Lung (tissue), 12 donors: ENCODE measurements around the gene ZNF43. TPM values are rescaled to one million over a fixed set of nuclear protein-coding genes. Genes with fewer than 3 reads are reported as not detected.
"Not testable (repeated sequence)": the region's sequence is repeated elsewhere in the genome, so short reads cannot be mapped to it uniquely, and the experiment has no call there.

Experiments
- ATAC-seq: fragments of 200-7000 bp; cut with Tn5 transposase; one replicate; pipeline ENCODE4 v1.9.1; 2020; ENCODE audit warnings: moderate number of reproducible peaks; ENCODE audit not compliant: insufficient read depth, low FRiP score
- DNase-seq, 3 donors: peaks; one replicate each; pipeline ENCODE4 v3.0.0-alpha.2; 2013 to 2017
- H3K27ac ChIP-seq, 2 donors: one replicate each; pipeline ENCODE4 v1.5.1; 2013; ENCODE audit warnings: mild to moderate bottlenecking in 2 of 2, moderate library complexity in 2 of 2, control low read depth in 1 of 2, inconsistent platforms in 1 of 2, low read depth in 1 of 2, low read length in 1 of 2
- H3K27me3 ChIP-seq, 3 donors: one replicate each; pipeline ENCODE4 v1.5.1; 2013; ENCODE audit warnings: low read length in 2 of 3; ENCODE audit not compliant: control insufficient read depth in 3 of 3, insufficient read depth in 3 of 3
- H3K36me3 ChIP-seq, 4 donors: one replicate each; pipeline ENCODE4 v1.5.1; 2013; ENCODE audit warnings: low read length in 4 of 4, mild to moderate bottlenecking in 1 of 4, moderate library complexity in 1 of 4; ENCODE audit not compliant: control insufficient read depth in 4 of 4, insufficient read depth in 4 of 4
- H3K4me1 ChIP-seq, 5 donors: one replicate each; pipeline ENCODE4 v1.5.1; 2013; ENCODE audit warnings: low read length in 5 of 5, mild to moderate bottlenecking in 2 of 5, moderate library complexity in 1 of 5; ENCODE audit not compliant: control insufficient read depth in 5 of 5, insufficient read depth in 5 of 5
- H3K4me3 ChIP-seq: one replicate; pipeline ENCODE4 v1.5.1; 2013; ENCODE audit warnings: mild to moderate bottlenecking, control low read depth, moderate library complexity
- H3K9ac ChIP-seq, 2 donors: one replicate each; pipeline ENCODE4 v1.5.1; 2013; ENCODE audit warnings: low read length in 2 of 2, control low read depth in 1 of 2; ENCODE audit not compliant: insufficient read depth in 1 of 2
- H3K9me3 ChIP-seq, 4 donors: one replicate each; pipeline ENCODE4 v1.5.1; 2013; ENCODE audit warnings: low read length in 3 of 4, mild to moderate bottlenecking in 1 of 4, moderate library complexity in 1 of 4; ENCODE audit not compliant: control insufficient read depth in 4 of 4, insufficient read depth in 3 of 4
- WGBS, 2 donors: extraction: QIAGEN DNeasy Blood & Tissue Kit; methylation state at CpG; one replicate each; pipeline ENCODE4 v1.1.7; 2013; 5-methylcytosine and 5-hydroxymethylcytosine counted together
- polyA plus RNA-seq, 2 donors: library from polyadenylated mRNA; stranded (reverse); fragments of 200-250 nt; gene quantifications; one replicate each; pipeline ENCODE4 v1.2.1, GENCODE V29; 2013
- total RNA-seq, 2 donors: library from RNA; depleted of rRNA in 1 of 2; stranded (reverse); fragments of >200 nt in 1 of 2; gene quantifications; one replicate each; pipeline ENCODE4 v1.2.1, GENCODE V29; 2014 to 2021
- TF ChIP-seq, protein P1 (sequence below): IDR thresholded peaks from 2 replicates; pipeline ENCODE4 v1.5.1; 2012; ENCODE audit warnings: mild to moderate bottlenecking; ENCODE audit errors: control extremely low read depth, extremely low read depth
- donor health status: control.
- donor health status: control.
- donor health status: Bipolar disorder and iron deficiency.
- donor health status: healthy.
- donor health status: DM: yes; HTN: yes; CAD: no.

The ZNF43 gene
- total and polyA plus RNA-seq, 4 donors, result 3.1 to 29.2 (median 10.7) TPM

DNA sequence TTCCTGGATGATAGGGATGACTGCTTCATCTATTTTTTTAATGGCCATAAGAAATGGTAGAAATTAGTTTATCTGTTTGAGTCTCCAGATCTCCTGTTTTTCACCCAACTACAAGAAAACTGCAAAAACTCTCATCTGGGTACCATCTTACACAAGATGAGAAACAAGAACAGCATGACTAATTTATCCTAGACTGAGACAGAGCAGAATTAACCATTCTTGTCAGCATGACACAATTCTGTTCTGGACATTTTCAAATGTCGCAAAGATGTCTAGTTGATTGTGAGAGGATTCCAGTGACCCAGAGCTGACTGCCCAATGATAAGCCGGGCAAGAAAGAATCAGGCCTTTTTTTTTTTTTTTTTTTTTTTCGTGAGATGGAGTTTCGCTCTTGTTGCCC lies 12.8 kb downstream of the ZNF43 start:
- Histone ChIP-seq H3K4me3 (no peak overlapping the region), H3K9ac (no peak overlapping the region), H3K9me3 (peaks cover 0 to 16% (median 5%) of the 10 kb centered on the region in 4 donors), H3K4me1 (no peaks in the 10 kb centered on the region), H3K27ac (no peak overlapping the region), H3K27me3 (no peaks in the 10 kb centered on the region), H3K36me3 (peaks cover 0 to 58% (median 16%) of the 10 kb centered on the region in 4 donors)
- TF ChIP-seq, protein P1, sequence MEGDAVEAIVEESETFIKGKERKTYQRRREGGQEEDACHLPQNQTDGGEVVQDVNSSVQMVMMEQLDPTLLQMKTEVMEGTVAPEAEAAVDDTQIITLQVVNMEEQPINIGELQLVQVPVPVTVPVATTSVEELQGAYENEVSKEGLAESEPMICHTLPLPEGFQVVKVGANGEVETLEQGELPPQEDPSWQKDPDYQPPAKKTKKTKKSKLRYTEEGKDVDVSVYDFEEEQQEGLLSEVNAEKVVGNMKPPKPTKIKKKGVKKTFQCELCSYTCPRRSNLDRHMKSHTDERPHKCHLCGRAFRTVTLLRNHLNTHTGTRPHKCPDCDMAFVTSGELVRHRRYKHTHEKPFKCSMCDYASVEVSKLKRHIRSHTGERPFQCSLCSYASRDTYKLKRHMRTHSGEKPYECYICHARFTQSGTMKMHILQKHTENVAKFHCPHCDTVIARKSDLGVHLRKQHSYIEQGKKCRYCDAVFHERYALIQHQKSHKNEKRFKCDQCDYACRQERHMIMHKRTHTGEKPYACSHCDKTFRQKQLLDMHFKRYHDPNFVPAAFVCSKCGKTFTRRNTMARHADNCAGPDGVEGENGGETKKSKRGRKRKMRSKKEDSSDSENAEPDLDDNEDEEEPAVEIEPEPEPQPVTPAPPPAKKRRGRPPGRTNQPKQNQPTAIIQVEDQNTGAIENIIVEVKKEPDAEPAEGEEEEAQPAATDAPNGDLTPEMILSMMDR, result no peak
- ATAC-seq, result no peak
- DNase-seq, result no peak
- WGBS, 2 donors, result 91 to 97% methylated on average over 3 to 4 of the region's 4 CpGs

GRCh38 chr19:21812448-21812847 lies 23.5 kb downstream of the ZNF43 start:
- 97 to 99% methylated on average over 4 of the region's 4 CpGs for WGBS, 2 donors
- no peaks in the 10 kb centered on the region for H3K27me3 ChIP-seq
- H3K27ac ChIP-seq, result no peak overlapping the region
- no peak overlapping the region for H3K4me3 ChIP-seq
- ATAC-seq, result no peak
- H3K9ac ChIP-seq, result no peak overlapping the region
- TF ChIP-seq, protein P1, result no peak
- no peaks in the 10 kb centered on the region for H3K4me1 ChIP-seq
- peaks cover 19 to 57% (median 31%) of the 10 kb centered on the region in 4 donors for H3K9me3 ChIP-seq
- DNase-seq, result no peak
- peaks cover 26 to 85% (median 68%) of the 10 kb centered on the region in 4 donors for H3K36me3 ChIP-seq

GRCh38 chr19:21808400-21809000 lies 27.5 kb downstream of the ZNF43 start:
- H3K4me3 ChIP-seq, DNase-seq, H3K27ac ChIP-seq, H3K4me1 ChIP-seq, H3K9ac ChIP-seq, ATAC-seq, H3K27me3 ChIP-seq: not testable (repeated sequence)
- 94 to 98% methylated on average over 3 of the region's 3 CpGs for WGBS, 2 donors
- Histone ChIP-seq H3K9me3 (peaks cover 17 to 51% (median 27%) of the 10 kb centered on the region in 4 donors), H3K36me3 (peaks cover 12 to 57% (median 42%) of the 10 kb centered on the region in 4 donors)

DNA sequence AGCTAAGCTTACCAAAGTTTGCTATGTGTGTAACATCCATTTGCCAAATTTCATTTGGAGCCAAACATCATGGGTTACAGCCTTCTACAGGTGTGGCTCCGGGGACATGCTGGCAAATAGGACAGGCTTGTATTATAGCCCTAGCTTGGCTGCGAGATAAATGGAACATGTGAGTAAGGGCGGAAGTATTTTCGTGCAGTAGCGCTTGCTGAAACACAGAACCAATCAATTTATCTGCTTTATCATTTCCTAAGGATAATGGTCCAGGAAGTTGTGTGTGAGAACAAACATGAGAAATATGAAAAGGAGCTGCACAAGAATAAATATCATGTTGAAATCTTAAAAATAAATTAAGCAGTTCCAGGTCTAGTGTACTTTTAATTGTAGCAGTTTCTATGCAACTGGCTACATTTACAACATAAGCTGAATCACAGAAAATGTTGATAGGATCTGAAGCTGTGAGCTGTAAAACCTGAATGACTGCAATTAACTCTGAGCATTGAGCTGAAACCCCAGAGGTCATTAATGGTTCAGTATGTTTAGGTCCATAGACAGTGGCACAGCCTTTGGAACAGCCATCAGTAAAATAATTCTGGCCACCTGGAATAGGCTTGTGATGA lies 46.4 kb downstream of the ZNF43 start:
- TF ChIP-seq, protein P1, result no peak
- Histone ChIP-seq H3K27me3 (no peaks in the 10 kb centered on the region), H3K4me3 (no peak overlapping the region), H3K9me3 (peaks cover 0 to 8% (median 0%) of the 10 kb centered on the region in 4 donors), H3K27ac (no peak overlapping the region), H3K4me1 (no peaks in the 10 kb centered on the region), H3K9ac (no peak overlapping the region), H3K36me3 (no peaks in the 10 kb centered on the region)
- 85 to 87% methylated on average over 5 of the region's 5 CpGs for WGBS, 2 donors
- ATAC-seq, result no peak
- DNase-seq, result no peak
